ENCODE data around the gene KLC1.
A peak's percentile ranks its signal among the peaks of the same experiment; 100 is the strongest.

DNA sequence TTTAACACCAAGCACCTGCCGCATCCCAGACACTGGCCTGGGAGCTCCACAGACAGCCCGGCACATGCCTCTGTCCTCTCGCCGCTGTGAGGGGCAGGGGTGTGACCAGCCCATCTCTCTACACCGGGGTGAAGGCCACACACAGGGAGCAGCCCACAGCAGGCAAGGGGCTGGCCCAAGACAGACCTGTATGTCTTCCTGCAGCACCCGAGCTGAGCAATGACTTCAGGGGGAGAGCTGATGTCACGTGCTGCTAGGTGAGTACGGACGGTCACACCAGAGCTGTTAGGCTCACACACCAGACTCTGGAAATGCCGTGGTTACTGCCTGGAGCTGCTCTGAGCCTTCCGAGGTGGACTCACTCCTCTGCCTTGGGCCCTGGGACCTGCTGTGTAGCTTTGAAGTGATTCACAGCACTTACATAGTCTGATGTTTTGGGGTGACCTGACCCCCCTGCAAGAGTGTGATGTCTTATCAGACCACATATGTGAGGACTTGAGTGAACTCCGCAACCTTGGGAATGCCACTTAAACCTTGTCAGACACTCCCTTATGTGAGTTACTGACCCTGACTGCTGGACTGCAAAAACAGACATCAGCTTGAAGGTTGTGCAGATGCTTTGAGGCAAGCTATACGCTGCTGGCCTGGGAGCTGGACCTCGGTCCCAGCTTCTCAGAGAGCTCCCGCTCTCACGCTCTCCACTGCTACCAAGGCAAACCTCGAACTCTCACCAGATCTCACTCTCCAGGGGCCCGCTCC lies 84.5 kb downstream of the KLC1 start:
- TF ChIP-seq POLR2AphosphoS5 (IDR thresholded peaks at IDR 0.05; ENCODE audit: borderline replicate concordance, low read depth, low read length) (peak; percentile 24; the same call in 1 of the 2 replicates), EZH2 (IDR thresholded peaks at IDR 0.05) (no peak)

All from SK-N-MC (cell line).